Esophagus muscularis mucosa (tissue), 4 donors: Measurements from ENCODE around the gene SPRR2G. TPM values are rescaled to one million over a fixed set of nuclear protein-coding genes. Genes with fewer than 3 reads are reported as not detected.
"Not testable (repeated sequence)": the region's sequence is repeated elsewhere in the genome, so short reads cannot be mapped to it uniquely, and the experiment has no call there.

Source experiments
- DNase-seq: peaks from one replicate; pipeline ENCODE4 v3.0.0-alpha.2; 2017; ENCODE audit errors: extremely low spot score
- H3K27ac ChIP-seq, 4 donors: fragments of 200-600 bp; sonication (generic); replicated peaks in 1 of 4; 1 replicate in 3 of 4; 2 replicates in 1 of 4; pipeline ENCODE4 v1.5.1; 2016 to 2019; ENCODE audit warnings: mild to moderate bottlenecking in 1 of 4
- H3K27me3 ChIP-seq, 4 donors: fragments of 200-600 bp; sonication (generic); one replicate each; pipeline versions ENCODE4 v1.5.1 to v1.6.0; 2016 to 2019
- H3K36me3 ChIP-seq, 4 donors: fragments of 200-600 bp; sonication (generic); one replicate each; pipeline ENCODE4 v1.5.1; 2016 to 2019
- H3K4me1 ChIP-seq, 4 donors: fragments of 200-600 bp; sonication (generic); one replicate each; pipeline ENCODE4 v1.5.1; 2016 to 2019
- H3K4me3 ChIP-seq, 4 donors: fragments of 200-600 bp; sonication (generic); 1 replicate in 2 of 4; 2 replicates in 2 of 4; pipeline ENCODE4 v1.5.1; 2016 to 2019; ENCODE audit warnings: mild to moderate bottlenecking in 4 of 4, moderate library complexity in 1 of 4
- H3K9me3 ChIP-seq, 4 donors: fragments of 200-600 bp; sonication (generic); 1 replicate in 3 of 4; 2 replicates in 1 of 4; pipeline ENCODE4 v1.5.1; 2016 to 2019
- EP300 ChIP-seq: sonication (generic); formaldehyde crosslinking; IDR thresholded peaks from one replicate; pipeline ENCODE4 v1.6.1; 2017; ENCODE audit warnings: antibody characterized with exemption
- POLR2A ChIP-seq: fragments of 450-650 bp; IDR thresholded peaks from one replicate; pipeline ENCODE4 v1.6.1; 2017; ENCODE audit warnings: antibody characterized with exemption, moderate library complexity, mild to moderate bottlenecking, low read depth
- POLR2AphosphoS5 ChIP-seq, 2 donors: sonication (generic); formaldehyde crosslinking; IDR thresholded peaks; one replicate each; pipeline ENCODE4 v1.6.1; 2017; ENCODE audit warnings: antibody characterized with exemption in 2 of 2
- WGBS: methylation state at CpG from one replicate; pipeline ENCODE4 v1.1.5; 2018; 5-methylcytosine and 5-hydroxymethylcytosine counted together
- intact Hi-C: fragments of 100-400 bp; cut with DNase I; formaldehyde crosslinking; loops from one replicate; pipeline ENCODE4 v1.15.1; 2023
- total RNA-seq, 4 donors: library from RNA; depleted of rRNA; stranded (reverse); fragments of >200 nt; gene quantifications; one replicate each; pipeline versions ENCODE4 v1.1.0 to v1.2.1, GENCODE V29; 2016
- TF ChIP-seq, protein P1 (sequence below), 3 experiments: fragments of 200-600 bp in 2 of 3; fragments of 450-650 bp in 1 of 3; sonication (generic) in 2 of 3; IDR thresholded peaks; one replicate each; pipeline ENCODE4 v1.5.1; 2017 to 2019; ENCODE audit warnings: antibody characterized with exemption in 3 of 3, mild to moderate bottlenecking in 2 of 3, moderate library complexity in 1 of 3

Gene SPRR2G
- total RNA-seq, 4 donors from 2014 or later, result not detected

DNA sequence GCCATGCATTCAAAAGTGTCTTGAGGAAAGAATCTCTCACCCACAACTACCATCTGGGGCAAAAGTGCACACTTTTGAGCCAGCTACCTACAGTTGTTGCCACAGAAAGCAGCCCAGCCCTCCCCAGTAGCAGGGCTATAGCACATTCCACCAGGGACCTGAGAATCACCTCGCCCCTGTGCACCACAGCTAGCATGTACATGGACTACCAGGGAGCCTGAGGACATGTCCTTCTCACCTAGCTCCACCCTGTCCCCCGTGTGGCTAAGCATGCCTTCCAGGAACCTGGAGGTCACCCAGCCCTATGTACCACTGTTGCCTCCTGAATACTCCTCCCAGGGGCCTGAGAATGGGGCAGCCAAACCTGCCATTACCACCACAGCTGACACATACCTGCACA, 16.9 kb downstream of the SPRR2G start:
- intact Hi-C loops, result no loop called here
- Histone ChIP-seq H3K4me3 (no peak overlapping the region), H3K4me1 (no peaks in the 10 kb centered on the region), H3K27me3 (peaks cover 0 to 13% (median 0%) of the 10 kb centered on the region in 4 donors), H3K27ac (no peak overlapping the region), H3K36me3 (no peaks in the 10 kb centered on the region), H3K9me3 (no peaks in the 10 kb centered on the region)
- no peak for TF ChIP-seq EP300
- TF ChIP-seq, protein P1, sequence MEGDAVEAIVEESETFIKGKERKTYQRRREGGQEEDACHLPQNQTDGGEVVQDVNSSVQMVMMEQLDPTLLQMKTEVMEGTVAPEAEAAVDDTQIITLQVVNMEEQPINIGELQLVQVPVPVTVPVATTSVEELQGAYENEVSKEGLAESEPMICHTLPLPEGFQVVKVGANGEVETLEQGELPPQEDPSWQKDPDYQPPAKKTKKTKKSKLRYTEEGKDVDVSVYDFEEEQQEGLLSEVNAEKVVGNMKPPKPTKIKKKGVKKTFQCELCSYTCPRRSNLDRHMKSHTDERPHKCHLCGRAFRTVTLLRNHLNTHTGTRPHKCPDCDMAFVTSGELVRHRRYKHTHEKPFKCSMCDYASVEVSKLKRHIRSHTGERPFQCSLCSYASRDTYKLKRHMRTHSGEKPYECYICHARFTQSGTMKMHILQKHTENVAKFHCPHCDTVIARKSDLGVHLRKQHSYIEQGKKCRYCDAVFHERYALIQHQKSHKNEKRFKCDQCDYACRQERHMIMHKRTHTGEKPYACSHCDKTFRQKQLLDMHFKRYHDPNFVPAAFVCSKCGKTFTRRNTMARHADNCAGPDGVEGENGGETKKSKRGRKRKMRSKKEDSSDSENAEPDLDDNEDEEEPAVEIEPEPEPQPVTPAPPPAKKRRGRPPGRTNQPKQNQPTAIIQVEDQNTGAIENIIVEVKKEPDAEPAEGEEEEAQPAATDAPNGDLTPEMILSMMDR (IDR thresholded peaks at IDR 0.05), result no peak
- TF ChIP-seq POLR2A, result no peak
- no peak for TF ChIP-seq POLR2AphosphoS5 (IDR thresholded peaks at IDR 0.05)
- no CpG with 5 or more reads among the region's 2 CpGs for WGBS
- no peak for DNase-seq

DNA sequence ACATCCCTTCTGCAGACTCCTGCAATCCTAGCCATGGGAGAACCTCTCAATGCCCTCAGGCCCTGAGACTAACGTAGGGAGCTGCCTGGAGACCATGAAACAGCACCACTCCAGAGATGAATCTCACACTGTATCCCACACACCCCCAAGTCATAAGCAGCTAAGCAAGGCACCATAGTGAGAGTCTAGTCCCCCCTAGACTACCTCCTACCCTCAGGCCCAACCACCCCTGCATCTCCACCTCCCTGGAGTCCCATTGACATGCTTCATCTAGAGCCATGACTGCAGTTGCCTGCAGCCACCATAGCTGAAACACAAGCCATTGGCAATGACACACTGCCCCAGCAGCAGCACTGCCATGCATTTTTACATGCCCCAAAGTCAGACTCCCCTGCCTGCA, 17.4 kb downstream of the SPRR2G start:
- intact Hi-C loops, result no loop called here

DNA sequence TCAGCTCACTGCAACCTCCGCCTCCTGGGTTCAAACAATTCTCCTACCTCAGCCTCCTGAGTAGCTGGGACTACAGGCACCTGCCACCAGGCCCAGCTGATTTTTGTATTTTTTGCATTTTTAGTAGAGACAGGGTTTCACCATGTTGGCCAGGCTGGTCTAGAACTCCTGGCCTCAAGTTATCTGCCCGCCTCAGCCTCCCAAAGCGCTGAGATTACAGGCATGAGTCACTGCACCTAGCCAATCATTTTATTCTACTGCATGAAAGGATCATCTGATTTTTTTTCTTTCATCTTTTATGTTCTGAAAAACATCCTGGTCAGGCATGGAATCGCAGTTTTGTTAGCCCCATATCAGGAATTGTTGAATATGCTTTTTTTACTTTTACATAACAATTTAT, 22.0 kb downstream of the SPRR2G start:
- H3K4me3 ChIP-seq, intact Hi-C loops, H3K27ac ChIP-seq, H3K4me1 ChIP-seq, DNase-seq, H3K27me3 ChIP-seq, H3K36me3 ChIP-seq: not testable (repeated sequence)
- WGBS, result 89% methylated on average over 4 of the region's 4 CpGs
- H3K9me3 ChIP-seq, result peaks cover 0 to 21% (median 3%) of the 10 kb centered on the region in 4 donors

More for the DNA sequence above, 17.4 kb downstream of the SPRR2G start:
- no peak for DNase-seq
- Histone ChIP-seq H3K9me3 (no peaks in the 10 kb centered on the region), H3K27me3 (peaks cover 0 to 13% (median 0%) of the 10 kb centered on the region in 4 donors), H3K4me1 (no peaks in the 10 kb centered on the region), H3K4me3 (no peak overlapping the region), H3K36me3 (no peaks in the 10 kb centered on the region), H3K27ac (no peak overlapping the region)
- TF ChIP-seq POLR2A (no peak), EP300 (no peak), POLR2AphosphoS5 (IDR thresholded peaks at IDR 0.05) (no peak)
- TF ChIP-seq, protein P1 (IDR thresholded peaks at IDR 0.05), result no peak
- 71% methylated on average over 1 of the region's 1 CpG for WGBS

DNA sequence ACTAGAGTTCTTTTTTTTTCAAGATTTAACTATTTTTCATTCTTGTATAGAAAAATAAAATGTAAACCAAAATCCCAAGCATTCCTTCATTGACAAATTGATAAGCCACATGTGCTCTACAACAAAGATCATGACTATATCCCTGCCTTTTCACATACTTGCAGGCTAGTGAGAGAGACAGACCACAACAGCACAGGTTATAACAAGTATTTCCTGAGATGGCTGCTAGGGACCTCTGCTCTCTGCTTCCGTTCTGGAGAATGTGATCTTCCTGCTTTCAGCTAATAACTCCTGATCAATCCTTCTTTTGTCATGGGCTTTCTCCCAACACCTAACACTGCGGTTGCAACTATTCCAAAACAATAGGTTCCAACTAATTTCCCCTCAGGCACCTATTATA, 23.4 kb downstream of the SPRR2G start:
- intact Hi-C loops, result no loop called here
- TF ChIP-seq, protein P1 (IDR thresholded peaks at IDR 0.05), result no peak
- TF ChIP-seq EP300, result no peak
- TF ChIP-seq POLR2AphosphoS5 (IDR thresholded peaks at IDR 0.05), result no peak
- TF ChIP-seq POLR2A, result no peak
- H3K4me1 ChIP-seq, result no peaks in the 10 kb centered on the region
- no peak for DNase-seq
- no peak overlapping the region for H3K4me3 ChIP-seq
- WGBS, result 56% methylated on average over 2 of the region's 2 CpGs
- no peaks in the 10 kb centered on the region for H3K36me3 ChIP-seq
- H3K27me3 ChIP-seq, result no peaks in the 10 kb centered on the region
- H3K27ac ChIP-seq, result no peak overlapping the region
- H3K9me3 ChIP-seq, result peaks cover 0 to 21% (median 3%) of the 10 kb centered on the region in 4 donors

DNA sequence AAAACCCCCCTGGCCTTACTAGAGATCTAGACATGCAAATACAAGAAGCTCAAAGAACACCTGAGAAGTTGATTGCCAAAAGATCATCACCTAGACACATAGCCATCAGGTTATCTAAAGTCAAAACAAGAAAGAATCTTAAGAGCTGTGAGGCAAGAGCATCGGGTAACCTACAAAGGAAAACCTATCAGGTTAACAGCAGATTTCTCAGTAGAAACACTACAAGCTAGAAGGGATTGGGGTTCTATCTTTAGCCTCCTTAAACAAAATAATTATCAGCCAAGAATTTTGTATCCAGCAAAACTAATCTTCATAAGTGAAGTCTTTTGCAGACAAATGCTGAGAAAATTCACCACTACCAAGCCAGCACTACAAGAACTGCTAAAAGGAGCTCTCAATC, 25.2 kb downstream of the SPRR2G start:
- Histone ChIP-seq H3K27me3 (no peaks in the 10 kb centered on the region), H3K4me1 (no peaks in the 10 kb centered on the region), H3K36me3 (no peaks in the 10 kb centered on the region), H3K27ac (no peak overlapping the region), H3K4me3 (no peak overlapping the region), H3K9me3 (peaks cover 0 to 21% (median 3%) of the 10 kb centered on the region in 4 donors)
- intact Hi-C loops, result no loop called here
- no peak for DNase-seq
- TF ChIP-seq EP300 (no peak), POLR2A (no peak), POLR2AphosphoS5 (IDR thresholded peaks at IDR 0.05) (no peak)
- TF ChIP-seq, protein P1 (IDR thresholded peaks at IDR 0.05), result no peak
- 93% methylated on average over 1 of the region's 1 CpG for WGBS

DNA sequence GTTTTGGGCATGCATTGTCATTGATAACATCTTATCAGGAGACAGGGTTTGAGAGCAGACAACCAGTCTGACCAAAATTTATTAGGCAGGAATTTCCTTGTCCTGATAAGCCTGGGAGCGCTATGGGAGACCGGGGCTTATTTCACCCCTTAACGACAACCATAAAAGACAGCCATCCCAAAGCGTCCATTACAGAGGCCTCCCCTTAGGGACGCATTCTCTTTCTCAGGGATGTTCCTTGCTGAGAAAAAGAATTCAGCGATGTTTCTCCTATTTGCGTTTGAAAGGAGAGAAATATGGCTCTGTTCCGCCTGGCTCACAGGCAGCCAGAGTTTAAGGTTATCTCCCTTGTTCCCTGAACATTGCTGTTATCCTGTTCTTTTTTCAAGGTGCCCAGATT, 26.9 kb downstream of the SPRR2G start:
- intact Hi-C loops, H3K27me3 ChIP-seq, H3K36me3 ChIP-seq, H3K4me1 ChIP-seq, H3K4me3 ChIP-seq, H3K27ac ChIP-seq, DNase-seq: not testable (repeated sequence)
- 83% methylated on average over 7 of the region's 8 CpGs for WGBS
- peaks cover 0 to 21% (median 3%) of the 10 kb centered on the region in 4 donors for H3K9me3 ChIP-seq
